C4-2B (cell line): ENCODE data around the gene ACOT7.

Experiments used
- ZFX ChIP-seq: fragments of 450-650 bp; IDR thresholded peaks from 2 replicates; pipeline ENCODE4 v1.6.1; 2017
- TF ChIP-seq, protein P1 (sequence below): fragments of 450-650 bp; conservative IDR thresholded peaks from 2 replicates; pipeline ENCODE4 v1.5.1; 2017; ENCODE audit warnings: mild to moderate bottlenecking

GRCh38 chr1:6416295-6416656, 22.7 kb upstream of the ACOT7 start:
- TF ChIP-seq, protein P1, sequence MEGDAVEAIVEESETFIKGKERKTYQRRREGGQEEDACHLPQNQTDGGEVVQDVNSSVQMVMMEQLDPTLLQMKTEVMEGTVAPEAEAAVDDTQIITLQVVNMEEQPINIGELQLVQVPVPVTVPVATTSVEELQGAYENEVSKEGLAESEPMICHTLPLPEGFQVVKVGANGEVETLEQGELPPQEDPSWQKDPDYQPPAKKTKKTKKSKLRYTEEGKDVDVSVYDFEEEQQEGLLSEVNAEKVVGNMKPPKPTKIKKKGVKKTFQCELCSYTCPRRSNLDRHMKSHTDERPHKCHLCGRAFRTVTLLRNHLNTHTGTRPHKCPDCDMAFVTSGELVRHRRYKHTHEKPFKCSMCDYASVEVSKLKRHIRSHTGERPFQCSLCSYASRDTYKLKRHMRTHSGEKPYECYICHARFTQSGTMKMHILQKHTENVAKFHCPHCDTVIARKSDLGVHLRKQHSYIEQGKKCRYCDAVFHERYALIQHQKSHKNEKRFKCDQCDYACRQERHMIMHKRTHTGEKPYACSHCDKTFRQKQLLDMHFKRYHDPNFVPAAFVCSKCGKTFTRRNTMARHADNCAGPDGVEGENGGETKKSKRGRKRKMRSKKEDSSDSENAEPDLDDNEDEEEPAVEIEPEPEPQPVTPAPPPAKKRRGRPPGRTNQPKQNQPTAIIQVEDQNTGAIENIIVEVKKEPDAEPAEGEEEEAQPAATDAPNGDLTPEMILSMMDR, result no peak
- no peak for TF ChIP-seq ZFX
